Ovary (tissue), 3 donors: Measurements from ENCODE around the gene UBXN7.

ENCODE experiments used
- CTCF ChIP-seq, 3 donors: fragments of 450-650 bp in 2 of 3; fragments of 200-600 bp in 1 of 3; IDR thresholded peaks; one replicate each; pipeline versions ENCODE4 v1.5.1 to v1.8.0; 2016 to 2022; ENCODE audit warnings: antibody characterized with exemption in 3 of 3, mild to moderate bottlenecking in 1 of 3
- EP300 ChIP-seq: sonication (generic); formaldehyde crosslinking; IDR thresholded peaks from one replicate; pipeline ENCODE4 v1.6.1; 2017; ENCODE audit warnings: antibody characterized with exemption
- POLR2A ChIP-seq: fragments of 450-650 bp; IDR thresholded peaks from one replicate; pipeline ENCODE4 v1.6.1; 2017; ENCODE audit warnings: antibody characterized with exemption, mild to moderate bottlenecking, moderate library complexity
- donor health status: DM: no; HTN: no; CAD: no.

DNA sequence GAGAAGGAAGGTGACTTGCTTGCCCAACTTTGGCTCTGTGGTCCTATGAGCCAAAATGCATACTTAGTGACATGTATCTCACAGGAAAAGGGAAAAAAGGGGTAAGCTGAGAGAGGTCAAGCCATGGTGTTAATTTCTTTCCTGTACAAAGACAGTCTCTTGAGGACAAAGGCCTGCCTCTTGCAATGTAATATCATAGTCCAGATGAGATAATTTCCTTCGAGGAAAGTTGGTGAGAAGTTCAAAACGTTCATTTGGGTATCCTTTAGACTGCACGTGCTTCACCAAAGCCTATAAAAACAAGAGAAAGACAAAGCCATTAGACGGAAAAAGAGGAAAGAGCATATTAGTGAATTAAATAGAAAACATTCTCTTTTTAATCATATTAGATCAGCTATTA, 75.7 kb downstream of the UBXN7 start:
- TF ChIP-seq CTCF (IDR thresholded peaks at IDR 0.05) (no peak), EP300 (no peak), POLR2A (no peak)
